IgD-negative memory B cell (primary cell): ENCODE data around the gene RSPH1. TPM values are rescaled to one million over a fixed set of nuclear protein-coding genes. Genes with fewer than 3 reads are reported as not detected.
"Not testable (repeated sequence)": the region's sequence is repeated elsewhere in the genome, so short reads cannot be mapped to it uniquely, and the experiment has no call there.

Experiments
- H3K27ac Mint-ChIP-seq, 3 donors: one replicate each; pipeline ENCODE4 v1.8.0; 2020 to 2022; ENCODE audit warnings: mild to moderate bottlenecking in 3 of 3, mixed read lengths in 3 of 3, moderate library complexity in 1 of 3
- H3K27me3 Mint-ChIP-seq: one replicate; pipeline ENCODE4 v1.8.0; 2021; ENCODE audit warnings: mixed read lengths
- H3K36me3 Mint-ChIP-seq: one replicate; pipeline ENCODE4 v1.8.0; 2020; ENCODE audit warnings: mild to moderate bottlenecking, mixed read lengths
- H3K4me1 Mint-ChIP-seq, 3 donors: one replicate each; pipeline ENCODE4 v1.8.0; 2020 to 2022; ENCODE audit warnings: mixed read lengths in 3 of 3, mild to moderate bottlenecking in 1 of 3
- H3K4me3 Mint-ChIP-seq, 4 donors: one replicate each; pipeline ENCODE4 v1.8.0; 2020 to 2022; ENCODE audit warnings: mild to moderate bottlenecking in 4 of 4, mixed read lengths in 4 of 4, moderate library complexity in 3 of 4
- H3K9me3 Mint-ChIP-seq, 3 donors: one replicate each; pipeline ENCODE4 v1.8.0; 2020 to 2021; ENCODE audit warnings: mixed read lengths in 3 of 3, mild to moderate bottlenecking in 1 of 3
- polyA plus RNA-seq: library from polyadenylated mRNA; unstranded; fragments of 300-500 nt; fragmentation: Illumina TruSeq; gene quantifications from one replicate; pipeline ENCODE4 v1.2.3, GENCODE V29; 2021

Gene RSPH1
- polyA plus RNA-seq, 1 donor from 2014 or later = not detected

DNA sequence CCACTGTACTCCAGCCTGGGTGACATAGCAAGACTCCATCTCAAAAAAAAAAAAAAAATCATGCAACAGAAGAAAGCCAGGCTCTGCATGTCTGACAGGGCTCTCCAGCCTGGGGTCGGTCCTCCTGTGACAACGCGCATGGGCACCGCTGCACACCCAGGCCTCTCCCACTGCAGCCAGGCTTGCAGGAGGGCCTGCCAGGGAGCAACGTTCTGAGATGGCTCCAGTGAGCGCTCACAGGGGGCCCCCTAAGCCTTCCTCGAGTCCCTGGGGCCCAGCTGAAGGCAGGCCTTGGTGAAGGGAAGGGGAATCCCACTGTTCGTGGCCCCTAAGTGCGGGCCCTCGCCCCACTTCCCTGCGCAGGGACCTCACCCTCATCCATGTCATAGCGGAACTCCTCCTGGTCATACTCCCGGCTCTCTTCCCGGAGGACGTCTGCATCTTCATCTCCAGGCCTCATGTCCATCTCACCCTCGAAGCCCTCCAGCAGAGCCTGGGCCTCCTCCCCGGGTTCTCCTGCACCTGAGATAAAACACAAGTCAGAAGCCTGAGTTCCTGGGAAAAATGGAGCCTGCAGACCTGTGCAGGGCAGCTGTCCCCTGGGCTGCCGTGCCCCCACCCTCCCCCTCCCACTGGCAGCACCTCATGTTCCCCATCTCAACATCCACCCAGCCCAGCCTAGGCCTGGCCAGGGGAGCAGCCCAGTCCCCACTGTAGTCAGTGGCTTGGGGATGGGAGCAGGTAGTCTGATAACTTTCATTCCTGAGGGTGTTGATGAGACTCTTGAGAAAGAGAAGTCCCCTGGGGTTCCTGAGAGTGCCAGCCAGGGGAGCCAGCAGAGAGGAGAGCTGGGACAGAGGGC is 20.3 kb downstream of the RSPH1 start:
- Mint-ChIP-seq H3K36me3 (no peaks in the 10 kb centered on the region), H3K27ac (peak overlapping the region in 1 of 3 donors; percentile 45), H3K4me1 (peaks cover 8 to 13% (median 9%) of the 10 kb centered on the region in 3 donors), H3K4me3 (peak overlapping the region in 2 of 4 donors; percentile 8 to 21), H3K9me3 (no peaks in the 10 kb centered on the region), H3K27me3 (peaks cover 18% of the 10 kb centered on the region)

DNA sequence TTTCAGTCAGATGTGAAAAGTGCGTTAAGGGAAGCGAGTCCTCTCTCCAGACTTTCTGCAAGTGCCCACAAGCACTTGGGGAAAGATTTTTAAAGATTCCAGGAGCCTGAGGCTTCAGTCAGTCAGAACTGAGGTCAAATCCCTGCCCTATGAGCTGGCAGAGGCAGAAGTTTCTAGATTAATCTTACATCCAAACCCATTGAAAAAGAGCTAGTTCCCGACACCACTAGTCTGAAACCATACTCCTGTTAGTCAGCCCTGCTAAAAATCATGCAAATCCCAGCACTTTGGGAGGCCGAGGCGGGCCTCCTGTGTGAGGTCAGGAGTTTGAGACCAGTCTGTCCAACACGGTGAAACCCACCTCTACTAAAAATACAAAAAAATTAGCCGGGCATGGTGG is 21.0 kb downstream of the RSPH1 start:
- Mint-ChIP-seq H3K4me3 (peak overlapping the region in 2 of 4 donors; percentile 65 to 72), H3K36me3 (no peaks in the 10 kb centered on the region), H3K27ac (peak overlapping the region; percentile 13 to 94 (median 63)), H3K4me1 (peaks cover 8 to 13% (median 9%) of the 10 kb centered on the region in 3 donors), H3K9me3 (no peaks in the 10 kb centered on the region), H3K27me3 (peaks cover 18% of the 10 kb centered on the region)

DNA sequence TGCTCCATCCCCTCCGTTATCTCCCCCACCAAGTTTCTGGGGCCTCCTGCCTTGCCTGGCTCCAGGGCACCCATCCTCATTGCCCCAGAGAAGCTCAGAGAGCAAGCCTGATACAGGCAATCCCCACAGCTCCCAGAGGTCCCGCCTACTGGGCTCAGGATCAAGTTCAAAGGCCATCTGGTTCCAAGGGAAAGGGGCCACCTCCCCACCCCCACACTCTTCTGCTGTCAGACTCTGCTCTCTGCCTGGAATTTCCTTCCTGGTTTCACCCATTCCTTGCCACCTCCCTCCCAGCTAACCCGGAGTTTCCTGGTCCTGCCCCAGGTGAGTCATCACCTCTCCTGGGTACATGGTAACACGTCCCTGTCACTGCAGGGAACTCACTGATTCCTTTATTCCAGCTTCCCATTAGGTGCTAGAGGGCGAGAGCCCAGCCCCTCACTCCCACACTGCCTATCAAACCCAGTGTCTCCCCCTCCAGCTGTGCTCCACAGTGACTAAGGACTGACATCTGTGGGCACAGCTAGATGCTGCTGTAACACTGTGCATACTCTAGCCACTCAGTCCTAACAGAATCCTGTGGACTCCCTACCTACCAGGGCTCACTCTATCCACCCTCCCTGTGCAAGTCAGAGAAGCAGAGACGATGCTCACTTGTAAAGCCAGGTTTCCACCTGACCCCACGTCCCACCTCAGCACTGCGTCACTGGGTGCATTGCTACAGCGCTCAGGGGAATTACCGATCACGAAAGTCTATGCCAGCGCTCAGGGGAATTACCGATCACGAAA is 21.8 kb downstream of the RSPH1 start:
- Mint-ChIP-seq H3K27me3 (peaks cover 20% of the 10 kb centered on the region), H3K9me3 (no peaks in the 10 kb centered on the region), H3K27ac (peak overlapping the region; percentile 13 to 94 (median 91)), H3K4me1 (peaks cover 11 to 16% (median 12%) of the 10 kb centered on the region in 3 donors), H3K36me3 (no peaks in the 10 kb centered on the region), H3K4me3 (peak overlapping the region in 3 of 4 donors; percentile 2 to 72 (median 65))

GRCh38 chr21:42473498-42474042 is 22.5 kb downstream of the RSPH1 start:
- Mint-ChIP-seq H3K4me1 (peaks cover 14 to 19% (median 16%) of the 10 kb centered on the region in 3 donors), H3K9me3 (no peaks in the 10 kb centered on the region), H3K36me3 (no peaks in the 10 kb centered on the region), H3K27ac (peak overlapping the region in 1 of 3 donors; percentile 13), H3K4me3 (no peak overlapping the region), H3K27me3 (peaks cover 21% of the 10 kb centered on the region)

GRCh38 chr21:42472521-42472920 is 23.5 kb downstream of the RSPH1 start:
- no peaks in the 10 kb centered on the region for H3K36me3 Mint-ChIP-seq
- H3K27ac Mint-ChIP-seq = peak overlapping the region in 1 of 3 donors; percentile 4
- no peaks in the 10 kb centered on the region for H3K9me3 Mint-ChIP-seq
- peaks cover 17 to 20% (median 19%) of the 10 kb centered on the region in 3 donors for H3K4me1 Mint-ChIP-seq
- peaks cover 21% of the 10 kb centered on the region for H3K27me3 Mint-ChIP-seq
- no peak overlapping the region for H3K4me3 Mint-ChIP-seq

- Mint-ChIP-seq H3K27ac (peak overlapping the region in 1 of 3 donors; percentile 47), H3K4me3 (no peak overlapping the region), H3K27me3 (peaks cover 25% of the 10 kb centered on the region), H3K36me3 (no peaks in the 10 kb centered on the region), H3K9me3 (no peaks in the 10 kb centered on the region), H3K4me1 (peaks cover 21 to 25% (median 22%) of the 10 kb centered on the region in 3 donors)
Measured at GRCh38 chr21:42471716-42472330, 24.2 kb downstream of the RSPH1 start.

- no peaks in the 10 kb centered on the region for H3K36me3 Mint-ChIP-seq
Measured at GRCh38 chr21:42471206-42471605, 24.8 kb downstream of the RSPH1 start.

DNA sequence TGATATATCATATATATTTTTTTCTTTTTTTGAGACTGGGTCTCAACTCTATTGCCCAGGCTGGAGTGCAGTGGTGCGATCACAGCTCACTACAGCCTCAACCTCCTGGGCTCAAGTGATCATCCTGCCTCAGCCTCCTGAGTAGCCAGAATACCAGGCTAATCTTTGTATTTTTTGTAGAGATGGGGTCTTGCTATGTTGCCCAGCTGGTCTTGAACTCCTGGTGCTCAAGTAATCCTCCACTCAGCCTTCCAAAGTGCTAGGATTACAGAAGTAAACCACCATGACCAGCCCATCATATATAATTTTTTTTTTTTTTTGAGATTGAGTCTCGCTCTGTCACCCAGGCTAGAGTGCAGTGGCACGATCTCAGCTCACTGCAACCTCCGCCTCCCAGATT is 26.3 kb downstream of the RSPH1 start:
- H3K4me3 Mint-ChIP-seq, H3K9me3 Mint-ChIP-seq, H3K36me3 Mint-ChIP-seq: not testable (repeated sequence)
- Mint-ChIP-seq H3K4me1 (peaks cover 34 to 36% (median 35%) of the 10 kb centered on the region in 3 donors), H3K27me3 (peaks cover 22% of the 10 kb centered on the region), H3K27ac (peak overlapping the region in 1 of 3 donors; percentile 82)

More at GRCh38 chr21:42471206-42471605, 24.8 kb downstream of the RSPH1 start:
- H3K27me3 Mint-ChIP-seq = peaks cover 23% of the 10 kb centered on the region
- peak overlapping the region in 1 of 3 donors; percentile 47 for H3K27ac Mint-ChIP-seq
- H3K4me1 Mint-ChIP-seq = peaks cover 21 to 25% (median 24%) of the 10 kb centered on the region in 3 donors
- no peaks in the 10 kb centered on the region for H3K9me3 Mint-ChIP-seq
- H3K4me3 Mint-ChIP-seq = no peak overlapping the region

DNA sequence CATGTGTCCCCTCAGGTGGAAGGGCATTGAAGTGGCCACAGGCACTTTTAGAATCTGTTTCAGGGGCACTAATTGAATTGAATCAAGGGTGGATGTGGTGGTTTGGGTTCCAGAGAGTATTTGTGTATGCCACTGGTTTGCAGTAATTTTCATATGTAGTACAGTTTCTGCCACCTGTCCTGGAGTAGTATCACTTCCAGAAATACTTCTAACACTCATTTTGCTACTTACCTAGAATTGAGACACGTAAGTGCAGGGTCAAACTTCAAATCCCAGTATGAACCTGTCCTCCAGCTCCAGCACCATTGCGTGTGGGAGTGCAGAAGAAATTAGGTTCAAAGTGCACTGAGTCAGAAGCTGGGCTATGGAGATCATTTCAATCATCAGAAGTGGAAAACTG is 26.8 kb downstream of the RSPH1 start:
- H3K36me3 Mint-ChIP-seq = no peaks in the 10 kb centered on the region
- H3K4me3 Mint-ChIP-seq = peak overlapping the region in 2 of 4 donors; percentile 59 to 79
- peaks cover 31 to 32% (median 31%) of the 10 kb centered on the region in 3 donors for H3K4me1 Mint-ChIP-seq
- no peaks in the 10 kb centered on the region for H3K9me3 Mint-ChIP-seq
- H3K27ac Mint-ChIP-seq = peak overlapping the region in 1 of 3 donors; percentile 82
- peaks cover 18% of the 10 kb centered on the region for H3K27me3 Mint-ChIP-seq

- peaks cover 35 to 37% (median 36%) of the 10 kb centered on the region in 3 donors for H3K4me1 Mint-ChIP-seq
- no peak overlapping the region for H3K27ac Mint-ChIP-seq
- no peaks in the 10 kb centered on the region for H3K9me3 Mint-ChIP-seq
- no peak overlapping the region for H3K4me3 Mint-ChIP-seq
- no peaks in the 10 kb centered on the region for H3K36me3 Mint-ChIP-seq
- peaks cover 16% of the 10 kb centered on the region for H3K27me3 Mint-ChIP-seq
Measured at GRCh38 chr21:42468491-42469131, 27.4 kb downstream of the RSPH1 start.

DNA sequence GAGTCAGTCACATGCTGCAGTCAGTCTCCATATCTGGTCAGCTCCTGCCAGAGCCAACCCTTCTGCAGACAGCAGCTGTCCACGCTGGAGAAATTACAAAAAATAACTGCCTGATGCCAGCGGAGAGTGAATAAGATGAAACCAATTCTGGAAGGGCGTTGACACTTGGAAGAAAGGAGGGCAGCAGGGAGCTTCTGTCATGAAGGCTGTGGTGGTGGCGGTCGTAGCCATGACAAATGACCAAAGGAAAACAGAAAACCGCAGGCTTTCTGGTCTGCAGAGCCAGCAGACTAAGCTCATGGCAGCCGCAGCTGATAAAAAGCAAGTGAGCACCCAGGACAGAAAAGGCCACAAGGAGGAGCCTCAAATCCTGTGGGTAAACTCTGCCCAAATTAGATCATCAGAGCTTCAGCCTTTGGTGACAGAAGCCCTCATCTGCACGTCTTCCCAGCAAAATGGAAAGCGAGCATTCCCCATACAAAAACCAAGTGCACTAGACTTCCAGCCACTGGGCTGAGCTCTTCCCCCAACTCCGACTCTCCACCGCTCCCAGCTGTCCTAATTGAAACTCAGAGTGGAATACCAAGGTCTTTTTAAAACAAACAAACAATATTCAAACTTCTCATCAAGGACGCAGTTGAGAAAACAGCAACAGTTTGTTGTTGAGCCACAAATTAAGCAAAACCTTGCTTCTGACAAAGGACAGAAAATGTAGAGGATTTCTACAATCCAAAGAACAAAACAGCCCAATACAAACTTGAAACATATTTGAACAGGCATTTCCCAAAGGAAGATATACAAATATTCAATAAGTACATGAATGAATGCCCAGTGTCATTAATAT is 28.7 kb downstream of the RSPH1 start:
- Mint-ChIP-seq H3K36me3 (no peaks in the 10 kb centered on the region), H3K27ac (peak overlapping the region; percentile 2 to 85 (median 18)), H3K27me3 (peaks cover 13% of the 10 kb centered on the region), H3K4me1 (peaks cover 45 to 46% (median 46%) of the 10 kb centered on the region in 3 donors), H3K9me3 (no peaks in the 10 kb centered on the region), H3K4me3 (peak overlapping the region in 2 of 4 donors; percentile 25 to 47)

DNA sequence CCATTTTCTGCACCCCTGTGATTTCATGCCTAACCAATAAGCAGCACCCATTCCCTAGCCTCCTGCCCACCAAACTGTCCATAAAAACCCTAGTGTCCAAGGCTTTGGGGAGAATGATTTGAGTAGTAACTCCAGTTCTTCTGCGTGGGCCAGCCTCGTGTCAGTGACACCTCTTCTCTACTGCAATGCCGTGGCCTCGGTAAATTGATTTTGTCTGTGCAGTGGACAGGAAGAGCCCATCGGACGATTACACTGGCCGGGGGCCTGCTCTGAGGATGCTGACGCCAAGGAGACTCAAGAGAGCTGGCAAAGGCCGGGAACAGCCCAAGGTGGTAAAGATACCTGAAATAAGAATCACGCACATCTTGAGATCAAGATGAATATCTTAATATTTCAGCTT is 29.3 kb downstream of the RSPH1 start:
- H3K9me3 Mint-ChIP-seq = no peaks in the 10 kb centered on the region
- H3K27me3 Mint-ChIP-seq = peaks cover 10% of the 10 kb centered on the region
- H3K4me3 Mint-ChIP-seq = no peak overlapping the region
- no peaks in the 10 kb centered on the region for H3K36me3 Mint-ChIP-seq
- peak overlapping the region in 2 of 3 donors; percentile 18 to 85 for H3K27ac Mint-ChIP-seq
- H3K4me1 Mint-ChIP-seq = peaks cover 49 to 51% (median 51%) of the 10 kb centered on the region in 3 donors

DNA sequence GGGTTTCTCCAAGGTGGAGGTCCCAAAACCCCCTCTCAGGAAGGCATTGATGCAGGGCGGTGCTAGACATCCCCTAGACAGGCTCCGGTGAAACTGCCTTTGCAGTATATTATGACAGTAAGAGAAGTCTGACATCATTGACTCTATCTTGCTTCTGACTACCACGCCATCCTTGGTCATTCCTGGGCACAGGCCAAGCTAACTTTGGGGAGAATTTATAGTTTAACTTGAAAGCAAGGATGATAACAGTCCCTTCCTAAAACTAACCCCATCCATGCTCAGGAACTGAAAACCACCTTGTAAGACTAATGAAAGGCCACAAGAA is 30.3 kb downstream of the RSPH1 start:
- Mint-ChIP-seq H3K36me3 (no peaks in the 10 kb centered on the region), H3K4me3 (peak overlapping the region in 3 of 4 donors; percentile 44 to 67 (median 50))

More for the DNA sequence above, 30.3 kb downstream of the RSPH1 start:
- Mint-ChIP-seq H3K4me1 (peaks cover 59 to 60% (median 59%) of the 10 kb centered on the region in 3 donors), H3K27me3 (peaks cover 10% of the 10 kb centered on the region), H3K9me3 (no peaks in the 10 kb centered on the region), H3K27ac (peak overlapping the region in 2 of 3 donors; percentile 85 to 100)
